GM18505 (cell line): Measurements from ENCODE around the gene NUDT17.
"Not testable (repeated sequence)": the region's sequence is repeated elsewhere in the genome, so short reads cannot be mapped to it uniquely, and the experiment has no call there.

Experiments
- ATAC-seq: cut with Tn5 transposase; IDR thresholded peaks from one replicate; pipeline ENCODE4 v1.9.1; 2021; ENCODE audit not compliant: unreplicated experiment
- POLR2A ChIP-seq: IDR thresholded peaks from 4 replicates; pipeline ENCODE4 v1.6.1; 2011; ENCODE audit warnings: borderline replicate concordance; ENCODE audit not compliant: insufficient read depth, insufficient read length; ENCODE audit errors: extremely low read depth

NUDT17 gene

GRCh38 chr1:145826030-145826429 is 19.4 kb upstream of the NUDT17 start:
- ATAC-seq, result no peak
- no peak for TF ChIP-seq POLR2A

- no peak for ATAC-seq
- no peak for TF ChIP-seq POLR2A
Measured at GRCh38 chr1:145827966-145828365, 17.5 kb upstream of the NUDT17 start.

- no peak for ATAC-seq
- no peak for TF ChIP-seq POLR2A
Measured at GRCh38 chr1:145828367-145829026, 16.9 kb upstream of the NUDT17 start.

GRCh38 chr1:145830810-145831209 is 14.6 kb upstream of the NUDT17 start:
- not testable (repeated sequence) for ATAC-seq

- no peak for TF ChIP-seq POLR2A
- no peak for ATAC-seq
Measured at GRCh38 chr1:145837656-145838055, 7.8 kb upstream of the NUDT17 start.

- ATAC-seq, result no peak
- TF ChIP-seq POLR2A, result no peak
Measured at GRCh38 chr1:145843031-145843430, 2.4 kb upstream of the NUDT17 start.

GRCh38 chr1:145845144-145845513 is 301 bp upstream of the NUDT17 start:
- peak; percentile 60 for ATAC-seq
- peak; percentile 44 for TF ChIP-seq POLR2A

- no peak for TF ChIP-seq POLR2A
- ATAC-seq, result no peak
Measured at GRCh38 chr1:145846201-145846612, 777 bp downstream of the NUDT17 start.

GRCh38 chr1:145847827-145848226 is 2.4 kb downstream of the NUDT17 start:
- TF ChIP-seq POLR2A, result no peak
- ATAC-seq, result no peak

GRCh38 chr1:145849356-145850160 is 4.1 kb downstream of the NUDT17 start:
- no peak for TF ChIP-seq POLR2A
- ATAC-seq, result no peak

- no peak for TF ChIP-seq POLR2A
- ATAC-seq, result no peak
Measured at GRCh38 chr1:145855426-145855948, 10.1 kb downstream of the NUDT17 start.

- no peak for ATAC-seq
- no peak for TF ChIP-seq POLR2A
Measured at GRCh38 chr1:145857170-145857569, 11.7 kb downstream of the NUDT17 start.

GRCh38 chr1:145858238-145858900 is 12.9 kb downstream of the NUDT17 start:
- TF ChIP-seq POLR2A, result no peak
- ATAC-seq, result no peak
